ENCODE results near the gene PLIN5.

DNA sequence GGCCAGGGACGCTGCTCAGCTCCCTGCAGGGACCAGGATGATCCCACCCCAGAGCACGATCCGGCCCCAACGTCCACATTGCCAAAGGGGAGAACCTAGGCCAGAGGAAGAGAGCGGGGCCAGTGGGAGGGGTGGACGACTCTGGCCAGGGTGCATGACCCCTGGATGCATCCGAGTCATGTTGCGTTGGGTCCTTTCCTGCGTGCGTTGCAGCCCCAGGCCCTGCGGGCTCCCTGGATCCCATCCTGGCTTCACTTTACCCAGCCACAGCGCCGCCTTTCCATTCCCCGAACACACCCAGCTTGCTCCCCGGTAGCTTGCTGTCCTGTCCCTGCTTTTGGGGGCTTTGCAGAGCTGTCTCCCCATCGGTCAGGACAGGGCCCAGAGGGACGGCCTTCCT is 27.2 kb downstream of the PLIN5 start:
- TF ChIP-seq, protein P1, sequence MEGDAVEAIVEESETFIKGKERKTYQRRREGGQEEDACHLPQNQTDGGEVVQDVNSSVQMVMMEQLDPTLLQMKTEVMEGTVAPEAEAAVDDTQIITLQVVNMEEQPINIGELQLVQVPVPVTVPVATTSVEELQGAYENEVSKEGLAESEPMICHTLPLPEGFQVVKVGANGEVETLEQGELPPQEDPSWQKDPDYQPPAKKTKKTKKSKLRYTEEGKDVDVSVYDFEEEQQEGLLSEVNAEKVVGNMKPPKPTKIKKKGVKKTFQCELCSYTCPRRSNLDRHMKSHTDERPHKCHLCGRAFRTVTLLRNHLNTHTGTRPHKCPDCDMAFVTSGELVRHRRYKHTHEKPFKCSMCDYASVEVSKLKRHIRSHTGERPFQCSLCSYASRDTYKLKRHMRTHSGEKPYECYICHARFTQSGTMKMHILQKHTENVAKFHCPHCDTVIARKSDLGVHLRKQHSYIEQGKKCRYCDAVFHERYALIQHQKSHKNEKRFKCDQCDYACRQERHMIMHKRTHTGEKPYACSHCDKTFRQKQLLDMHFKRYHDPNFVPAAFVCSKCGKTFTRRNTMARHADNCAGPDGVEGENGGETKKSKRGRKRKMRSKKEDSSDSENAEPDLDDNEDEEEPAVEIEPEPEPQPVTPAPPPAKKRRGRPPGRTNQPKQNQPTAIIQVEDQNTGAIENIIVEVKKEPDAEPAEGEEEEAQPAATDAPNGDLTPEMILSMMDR (IDR thresholded peaks at IDR 0.05): no peak
- TF ChIP-seq POLR2A (IDR thresholded peaks at IDR 0.05): no peak
